Colon (tissue), 2 donors: ENCODE results near the gene MAJIN.

Experiments
- FAIRE-seq: peaks from 2 replicates; lab custom pipeline; 2012; peaks lifted over from hg19 to GRCh38; lab: Jason Lieb, UNC
- donor health status: control.
- donor health status: control.

Gene MAJIN

GRCh38 chr11:64891880-64892279 is 80.0 kb downstream of the MAJIN start:
- no peak for FAIRE-seq

GRCh38 chr11:64891215-64891848 is 80.6 kb downstream of the MAJIN start:
- no peak for FAIRE-seq

- no peak for FAIRE-seq
Observed at GRCh38 chr11:64890522-64890939, 81.4 kb downstream of the MAJIN start.

GRCh38 chr11:64888729-64889511 is 83.0 kb downstream of the MAJIN start:
- no peak for FAIRE-seq

- no peak for FAIRE-seq
Observed at GRCh38 chr11:64888406-64888728, 83.5 kb downstream of the MAJIN start.
